CD4-positive, alpha-beta T cell (primary cell): ENCODE results near the gene AP3S2. TPM values are rescaled to one million over a fixed set of nuclear protein-coding genes. Genes with fewer than 3 reads are reported as not detected.

ENCODE experiments used
- ATAC-seq: fragments of 200-7000 bp; cut with Tn5 transposase; one replicate; pipeline ENCODE4 v1.10.0; 2022; ENCODE audit warnings: mild to moderate bottlenecking; ENCODE audit not compliant: poor library complexity
- CTCF ChIA-PET: fragments of 350-600 bp; sonication (Branson Sonifier 250); formaldehyde crosslinking; loops from one replicate; lab custom pipeline; 2021; ENCODE audit warnings: antibody characterized with exemption, inconsistent platforms; lab: Charles Lee
- POLR2A ChIA-PET: fragments of 350-600 bp; sonication (Branson Sonifier 250); formaldehyde crosslinking; loops from one replicate; lab custom pipeline; 2021; ENCODE audit warnings: antibody characterized with exemption, inconsistent platforms; lab: Charles Lee
- DNase-seq, 14 experiments: peaks; one replicate each; pipeline ENCODE4 v3.0.0-alpha.2; 2013 to 2020; ENCODE audit warnings: mixed read lengths in 2 of 14
- H3K27ac ChIP-seq, 2 donors: one replicate each; pipeline versions ENCODE4 v1.5.1 to v1.7.0; 2013; ENCODE audit warnings: low read length in 2 of 2, low read depth in 1 of 2, mild to moderate bottlenecking in 1 of 2
- H3K27me3 ChIP-seq, 2 experiments: 1 replicate in 1 of 2; 2 replicates in 1 of 2; pipeline versions ENCODE4 v1.6.1 to v1.7.0; 2013; ENCODE audit warnings: low read length in 2 of 2, control low read depth in 1 of 2, mild to moderate bottlenecking in 1 of 2, moderate library complexity in 1 of 2; ENCODE audit not compliant: insufficient read depth in 2 of 2, control insufficient read depth in 1 of 2
- H3K36me3 ChIP-seq: one replicate; pipeline ENCODE4 v1.6.1; 2013; ENCODE audit warnings: low read length, control low read depth; ENCODE audit not compliant: insufficient read depth
- H3K4me1 ChIP-seq: one replicate; pipeline ENCODE4 v1.6.1; 2013; ENCODE audit warnings: low read length, control low read depth; ENCODE audit not compliant: insufficient read depth
- H3K4me3 ChIP-seq: one replicate; pipeline ENCODE4 v1.5.1; 2013; ENCODE audit warnings: mild to moderate bottlenecking, low read length, moderate library complexity
- H3K9me3 ChIP-seq, 2 experiments: 1 replicate in 1 of 2; 2 replicates in 1 of 2; pipeline versions ENCODE4 v1.6.1 to v1.7.0; 2013; ENCODE audit warnings: low read length in 2 of 2, mild to moderate bottlenecking in 2 of 2, control low read depth in 1 of 2, moderate library complexity in 1 of 2; ENCODE audit not compliant: control insufficient read depth in 1 of 2, insufficient read depth in 1 of 2
- H3K27ac Mint-ChIP-seq: one replicate; pipeline ENCODE4 v1.8.0; 2020; ENCODE audit warnings: mixed read lengths
- H3K27me3 Mint-ChIP-seq: one replicate; pipeline ENCODE4 v1.8.0; 2021; ENCODE audit warnings: mixed read lengths
- H3K36me3 Mint-ChIP-seq: one replicate; pipeline ENCODE4 v1.8.0; 2021; ENCODE audit warnings: low read depth, mixed read lengths
- H3K4me1 Mint-ChIP-seq: one replicate; pipeline ENCODE4 v1.8.0; 2021; ENCODE audit warnings: low read depth, mixed read lengths
- H3K4me3 Mint-ChIP-seq: one replicate; pipeline ENCODE4 v1.8.0; 2020; ENCODE audit warnings: mild to moderate bottlenecking, mixed read lengths
- H3K9me3 Mint-ChIP-seq: one replicate; pipeline ENCODE4 v1.8.0; 2020; ENCODE audit warnings: mixed read lengths
- CTCF ChIP-seq: fragments of 200-600 bp; IDR thresholded peaks from one replicate; pipeline ENCODE4 v1.8.0; 2022; ENCODE audit warnings: antibody characterized with exemption, mild to moderate bottlenecking
- intact Hi-C, 2 experiments: fragments of 100-400 bp; cut with DNase I in 1 of 2; cut with micrococcal nuclease in 1 of 2; formaldehyde crosslinking; loops; one replicate each; pipeline versions ENCODE4 v1.15.1 to v1.9.0; 2023 to 2025; cut with DNase I, micrococcal nuclease
- total RNA-seq, 174 experiments: library from RNA in 2 of 174; stranded (reverse) in 2 of 174; gene quantifications; one replicate each; pipeline ENCODE4 v1.2.3 and lab custom pipeline; 2021 to 2026

The AP3S2 gene
- total RNA-seq, 2 experiments from 2014 or later, result 18.9 to 20.5 TPM

DNA sequence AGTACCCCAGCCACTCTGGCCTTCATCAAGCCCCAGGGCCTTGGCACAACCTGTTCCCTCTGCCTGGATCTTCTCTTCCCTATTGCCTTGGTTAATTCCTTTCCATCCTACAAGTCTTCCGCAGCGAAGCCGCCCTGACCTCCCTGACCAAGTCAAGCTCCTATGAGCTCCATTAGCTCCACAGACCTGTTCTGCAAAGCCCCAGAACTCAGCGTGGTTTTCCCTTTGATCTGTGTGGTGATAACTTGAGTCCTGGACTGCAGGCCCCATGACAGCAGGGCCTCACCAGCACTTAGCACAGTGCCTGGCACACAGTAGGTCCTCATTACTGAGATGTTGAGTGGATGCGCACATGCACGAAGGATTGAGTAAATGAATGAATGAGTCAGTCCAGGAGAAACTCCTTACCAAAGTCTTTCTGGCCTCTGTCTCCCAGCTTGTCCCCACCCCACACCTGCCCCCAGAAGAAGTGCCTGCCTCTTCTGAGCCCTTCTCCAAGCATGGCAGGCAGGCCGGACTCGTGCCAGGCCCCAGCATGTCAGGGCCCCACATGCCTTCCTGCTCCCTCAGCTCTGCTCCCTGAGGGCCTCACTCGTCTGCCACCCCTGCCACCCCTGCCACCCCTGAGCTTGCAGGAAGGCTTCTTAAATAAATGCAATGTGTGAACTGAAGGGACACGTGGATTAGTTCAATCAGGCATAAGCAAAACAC lies 85.5 kb downstream of the AP3S2 start:
- ChIA-PET CTCF (no interaction called here), POLR2A (no interaction called here)
- H3K27me3 Mint-ChIP-seq, result peaks cover 16% of the 10 kb centered on the region
- H3K4me3 Mint-ChIP-seq, result no peak overlapping the region
- DNase-seq (no peak), ATAC-seq (no peak)
- H3K36me3 Mint-ChIP-seq, result no peaks in the 10 kb centered on the region
- intact Hi-C loops, result no loop called here
- H3K4me1 Mint-ChIP-seq, result no peaks in the 10 kb centered on the region
- Histone ChIP-seq H3K4me1 (no peaks in the 10 kb centered on the region), H3K27me3 (peaks cover 7 to 8% of the 10 kb centered on the region in 2 experiments), H3K4me3 (no peak overlapping the region), H3K36me3 (no peaks in the 10 kb centered on the region), H3K27ac (no peak overlapping the region), H3K9me3 (no peaks in the 10 kb centered on the region)
- TF ChIP-seq CTCF, result no peak
- H3K27ac Mint-ChIP-seq, result no peak overlapping the region
- H3K9me3 Mint-ChIP-seq, result no peaks in the 10 kb centered on the region

- Mint-ChIP-seq H3K27me3 (peaks cover 10% of the 10 kb centered on the region), H3K4me3 (no peak overlapping the region), H3K9me3 (no peaks in the 10 kb centered on the region), H3K4me1 (no peaks in the 10 kb centered on the region), H3K27ac (no peak overlapping the region), H3K36me3 (no peaks in the 10 kb centered on the region)
- DNase-seq (no peak), ATAC-seq (no peak)
- Histone ChIP-seq H3K4me1 (no peaks in the 10 kb centered on the region), H3K27me3 (peaks cover under 1 to 2% of the 10 kb centered on the region in 2 experiments), H3K9me3 (no peaks in the 10 kb centered on the region), H3K27ac (no peak overlapping the region), H3K36me3 (no peaks in the 10 kb centered on the region), H3K4me3 (no peak overlapping the region)
- TF ChIP-seq CTCF, result no peak
- ChIA-PET POLR2A (no interaction called here), CTCF (no interaction called here)
- intact Hi-C loops, result no loop called here
Observed at GRCh38 chr15:89807689-89808088, 86.1 kb downstream of the AP3S2 start.

DNA sequence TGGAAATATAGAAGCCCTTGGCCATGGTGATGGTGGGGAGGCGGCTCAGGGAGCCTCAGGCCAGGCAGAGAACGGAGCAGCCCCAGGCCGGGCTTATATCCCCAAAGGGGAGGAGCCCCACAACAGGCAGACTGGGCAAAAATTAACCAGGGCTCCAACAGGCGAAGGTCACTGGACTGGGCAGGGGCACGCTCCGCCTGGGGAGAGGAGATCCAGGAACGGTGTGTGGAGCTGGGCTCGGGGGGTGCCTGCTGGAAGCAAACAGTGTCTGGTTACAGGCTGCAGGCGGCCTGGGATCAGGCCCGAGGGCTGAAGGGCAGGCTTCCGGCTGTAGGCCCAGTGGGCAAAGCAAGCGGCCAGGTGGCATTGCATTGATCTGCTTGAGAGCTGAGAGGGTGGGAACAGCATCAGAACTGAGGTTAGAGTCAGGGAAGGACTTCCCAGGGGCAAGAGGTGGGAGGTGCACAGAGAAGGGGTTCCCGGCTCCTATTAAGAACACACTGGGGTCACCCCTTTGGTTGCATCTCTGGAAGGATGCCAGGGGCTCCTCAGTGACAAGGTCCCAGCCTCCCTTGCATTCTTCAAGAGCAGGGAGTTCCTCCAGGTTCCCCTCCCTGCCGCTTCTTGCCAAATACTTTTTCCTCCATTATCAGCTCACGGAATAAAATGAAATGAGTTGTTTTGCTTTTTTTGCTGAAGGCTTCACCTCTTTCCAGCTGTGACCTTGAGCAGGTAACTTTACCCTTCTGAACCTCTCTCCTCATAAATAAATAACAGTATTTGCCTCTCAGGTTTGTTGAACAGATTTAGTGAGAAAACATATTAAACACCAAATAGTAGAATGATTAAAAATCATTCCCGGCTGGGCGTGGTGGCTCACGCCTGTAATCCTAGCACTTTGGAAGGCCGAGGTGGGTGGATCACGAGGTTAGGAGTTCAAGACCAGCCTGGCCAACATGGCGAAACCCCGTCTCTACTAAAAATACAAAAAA lies 86.9 kb downstream of the AP3S2 start:
- no peaks in the 10 kb centered on the region for H3K9me3 ChIP-seq
- H3K9me3 Mint-ChIP-seq, result no peaks in the 10 kb centered on the region
- H3K4me3 ChIP-seq, result no peak overlapping the region
- ATAC-seq (no peak), DNase-seq (no peak)
- POLR2A ChIA-PET, result no interaction called here
- peaks cover 0 to 2% of the 10 kb centered on the region in 2 experiments for H3K27me3 ChIP-seq
- H3K36me3 ChIP-seq, result no peaks in the 10 kb centered on the region
- no peaks in the 10 kb centered on the region for H3K4me1 Mint-ChIP-seq
- no peak for TF ChIP-seq CTCF
- H3K36me3 Mint-ChIP-seq, result no peaks in the 10 kb centered on the region
- no peak overlapping the region for H3K27ac ChIP-seq
- H3K4me1 ChIP-seq, result no peaks in the 10 kb centered on the region
- CTCF ChIA-PET, result no interaction called here
- peaks cover 9% of the 10 kb centered on the region for H3K27me3 Mint-ChIP-seq
- intact Hi-C loops, result no loop called here
- no peak overlapping the region for H3K4me3 Mint-ChIP-seq
- H3K27ac Mint-ChIP-seq, result no peak overlapping the region
